Heart left ventricle (tissue), 13 donors: ENCODE measurements around the gene MXD3.

Experiments
- CTCF ChIP-seq, 12 donors: fragments of 200-600 bp; sonication (generic) in 4 of 12; IDR thresholded peaks; one replicate each; pipeline versions ENCODE4 v1.5.0 to v1.8.0; 2018 to 2022; ENCODE audit warnings: antibody characterized with exemption in 12 of 12, mild to moderate bottlenecking in 5 of 12
- POLR2A ChIP-seq, 2 donors: fragments of 450-650 bp; IDR thresholded peaks; one replicate each; pipeline ENCODE4 v1.6.1; 2017; ENCODE audit warnings: antibody characterized with exemption in 2 of 2, mild to moderate bottlenecking in 2 of 2, moderate library complexity in 2 of 2
- donor health status: ischemic (EF 13 %, LVEDD 7.1; RV severe dilation, severe dysfunction).
- donor health status: DM: no; HTN: yes; CAD: no.
- donor health status: DM: no; HTN: no; CAD: no.
- donor health status: ischemic (EF 25% LVEDD 6.9; RV normal size, moderate dysfunction).
- donor health status: ischemic (EF 25% LVEDD 5.7; RV mildly dilated, moderate dysfunction).
- donor health status: ischemic (EF 35%, LVEDD 5.7; RV mildly dilated, moderate dysfunction).
- donor health status: nonischemic (EF 11% LVEDD 7.7; RV severe dilation, severe dysfunction).
- donor health status: DM: yes; HTN: yes; CAD: no.
- donor health status: PGD.
- donor health status: ischemic (EF 29% LVEDD 5.4; RV normal size, mild dysfunction).
- donor health status: nonischemic (EF 23%, LVEDD 6.1; RV moderate dilation, normal function).

GRCh38 chr5:177303925-177304391 is 7.7 kb downstream of the MXD3 start:
- no peak for TF ChIP-seq CTCF (IDR thresholded peaks at IDR 0.05)
- no peak for TF ChIP-seq POLR2A (IDR thresholded peaks at IDR 0.05)
